PC-3 (cell line): ENCODE measurements around the gene DISC1. TPM values are rescaled to one million over a fixed set of nuclear protein-coding genes. Genes with fewer than 3 reads are reported as not detected.
"Not testable (repeated sequence)": the region's sequence is repeated elsewhere in the genome, so short reads cannot be mapped to it uniquely, and the experiment has no call there.

ENCODE experiments used
- ATAC-seq: fragments of 200-7000 bp; cut with Tn5 transposase; 2 replicates; pipeline ENCODE4 v1.9.1; 2020; ENCODE audit warnings: mild to moderate bottlenecking, moderate library complexity
- BruUV-seq: library from RNA; stranded (reverse); fragments of 400-500 nt; replicated peaks from 2 replicates; lab custom pipeline; 2021; lab: Mats Ljungman, UMichigan
- CTCF ChIA-PET: fragments of 300-600 bp; sonication (Branson Sonifier 250); formaldehyde crosslinking; loops from one replicate; lab custom pipeline; 2022; ENCODE audit warnings: antibody characterized with exemption; lab: Charles Lee
- POLR2A ChIA-PET: fragments of 300-600 bp; sonication (Branson Sonifier 250); formaldehyde crosslinking; loops from one replicate; lab custom pipeline; 2022; ENCODE audit warnings: antibody characterized with exemption; ENCODE audit not compliant: unreplicated experiment; lab: Charles Lee
- DNase-seq: peaks from one replicate; pipeline ENCODE4 v3.0.0-alpha.2; 2015
- H2AFZ ChIP-seq: fragments of 300-600 bp; sonication (generic); 2 replicates; pipeline ENCODE4 v1.6.0; 2016; ENCODE audit warnings: antibody characterized with exemption, low read length
- H3F3A ChIP-seq: fragments of 300-600 bp; sonication (generic); one replicate; pipeline ENCODE4 v1.6.0; 2017; ENCODE audit warnings: antibody characterized with exemption, low read length, control low read depth, mild to moderate bottlenecking; ENCODE audit not compliant: unreplicated experiment
- H3K27ac ChIP-seq: fragments of 300-600 bp; sonication (generic); 2 replicates; pipeline ENCODE4 v1.5.1; 2016; ENCODE audit warnings: mild to moderate bottlenecking, low read length
- H3K27me3 ChIP-seq: fragments of 300-600 bp; sonication (generic); 2 replicates; pipeline ENCODE4 v1.6.1; 2016; ENCODE audit warnings: low read length, mixed read lengths
- H3K36me3 ChIP-seq: fragments of 300-600 bp; sonication (generic); 2 replicates; pipeline ENCODE4 v1.6.1; 2016; ENCODE audit warnings: low read depth, mixed run types, low read length, mixed read lengths
- H3K4me1 ChIP-seq: fragments of 300-600 bp; sonication (generic); 2 replicates; pipeline ENCODE4 v1.5.1; 2016; ENCODE audit warnings: low read length; ENCODE audit not compliant: insufficient read depth
- H3K4me2 ChIP-seq: fragments of 300-600 bp; sonication (generic); 2 replicates; pipeline ENCODE4 v1.6.0; 2016; ENCODE audit warnings: low read length
- H3K4me3 ChIP-seq: fragments of 300-600 bp; sonication (generic); 2 replicates; pipeline ENCODE4 v1.5.1; 2016; ENCODE audit warnings: mild to moderate bottlenecking, low read length, mixed read lengths
- H3K79me2 ChIP-seq: fragments of 300-600 bp; sonication (generic); 2 replicates; pipeline ENCODE4 v1.6.1; 2017; ENCODE audit warnings: low read length, mixed read lengths
- H3K9ac ChIP-seq: fragments of 300-600 bp; sonication (generic); 2 replicates; pipeline ENCODE4 v1.6.0; 2016; ENCODE audit warnings: mild to moderate bottlenecking, low read length
- H3K9me2 ChIP-seq: fragments of 300-600 bp; sonication (generic); replicated peaks from 2 replicates; pipeline ENCODE4 v1.6.1; 2016; ENCODE audit warnings: mixed run types, low read length, mixed read lengths
- H3K9me3 ChIP-seq: fragments of 300-600 bp; sonication (generic); 2 replicates; pipeline ENCODE4 v1.6.1; 2016; ENCODE audit warnings: low read length, mixed read lengths
- H4K20me1 ChIP-seq: fragments of 300-600 bp; sonication (generic); 2 replicates; pipeline ENCODE4 v1.6.1; 2016; ENCODE audit warnings: low read length, mixed read lengths
- CTCF ChIP-seq: fragments of 300-600 bp; sonication (generic); conservative IDR thresholded peaks from 2 replicates; pipeline ENCODE4 v1.5.1; 2017; ENCODE audit warnings: antibody characterized with exemption, low read depth, mild to moderate bottlenecking, low read length
- EZH2 ChIP-seq: fragments of 300-600 bp; sonication (generic); IDR thresholded peaks from one replicate; pipeline ENCODE4 v1.6.1; 2017; ENCODE audit warnings: antibody characterized with exemption, mild to moderate bottlenecking, low read length; ENCODE audit not compliant: unreplicated experiment
- EZH2phosphoT487 ChIP-seq: fragments of 300-600 bp; sonication (generic); IDR thresholded peaks from 2 replicates; pipeline ENCODE4 v1.6.1; 2018; ENCODE audit warnings: mild to moderate bottlenecking, antibody characterized with exemption, low read length, borderline replicate concordance
- intact Hi-C: fragments of 100-400 bp; cut with micrococcal nuclease; formaldehyde crosslinking; loops from 2 replicates; pipeline ENCODE4 v1.9.0; 2023
- total RNA-seq: library from RNA; depleted of rRNA; stranded (reverse); fragments of >200 nt; gene quantifications from 2 replicates; pipeline ENCODE4 v1.2.3, GENCODE V29; 2014

Gene DISC1
- total RNA-seq, 1 experiment from 2014 or later, result 3.4 TPM

DNA sequence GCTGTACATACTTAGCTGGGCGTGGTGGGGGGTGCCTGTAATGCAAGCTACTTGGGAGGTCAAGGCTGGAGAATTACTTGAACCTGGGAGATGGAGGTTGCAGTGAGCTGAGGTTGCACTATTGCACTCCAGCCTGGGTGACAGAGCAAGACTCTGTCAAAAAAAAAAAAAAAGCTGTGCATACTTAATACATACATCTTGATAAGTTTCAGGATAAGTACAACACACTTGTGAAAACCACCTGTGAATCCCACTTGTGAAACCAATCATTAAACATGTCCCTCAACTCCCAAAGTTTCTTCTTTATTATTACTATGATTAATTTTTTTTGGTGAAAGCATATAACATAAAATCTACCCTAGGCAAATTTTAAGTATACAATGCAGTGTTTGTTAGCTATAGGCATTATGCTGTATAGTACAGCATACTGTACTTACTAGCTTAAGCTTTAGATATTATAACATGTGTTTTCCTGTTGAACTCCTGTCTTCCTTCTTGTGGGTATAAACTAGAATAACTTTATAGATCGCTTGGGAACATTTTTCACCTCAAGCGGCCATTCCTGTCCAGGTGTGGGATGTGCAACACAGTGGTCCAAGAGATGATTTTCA is 41.4 kb downstream of the DISC1 start:
- intact Hi-C loops, result no loop called here
- BruUV-seq, result no TSS peak
- Histone ChIP-seq H3K4me2 (no peak overlapping the region), H3K4me1 (no peaks in the 10 kb centered on the region), H3K4me3 (no peak overlapping the region), H3K9me2 (no peaks in the 10 kb centered on the region), H3K27ac (no peak overlapping the region), H3K27me3 (no peaks in the 10 kb centered on the region), H3K9me3 (no peaks in the 10 kb centered on the region), H3K36me3 (no peaks in the 10 kb centered on the region), H3K79me2 (no peaks in the 10 kb centered on the region), H2AFZ (no peak overlapping the region), H3F3A (no peaks in the 10 kb centered on the region), H4K20me1 (no peaks in the 10 kb centered on the region), H3K9ac (no peak overlapping the region)
- ChIA-PET CTCF (no interaction called here), POLR2A (no interaction called here)
- ATAC-seq, result no peak
- TF ChIP-seq EZH2, result no peak
- no peak for TF ChIP-seq EZH2phosphoT487
- no peak for TF ChIP-seq CTCF
- no peak for DNase-seq

- DNase-seq, result no peak
- no TSS peak for BruUV-seq
- Histone ChIP-seq H3K9ac (no peak overlapping the region), H3K27me3 (no peaks in the 10 kb centered on the region), H4K20me1 (no peaks in the 10 kb centered on the region), H3K79me2 (no peaks in the 10 kb centered on the region), H3K36me3 (no peaks in the 10 kb centered on the region), H3K4me1 (no peaks in the 10 kb centered on the region), H3K9me2 (no peaks in the 10 kb centered on the region), H2AFZ (no peak overlapping the region), H3K27ac (no peak overlapping the region), H3K9me3 (no peaks in the 10 kb centered on the region), H3K4me3 (no peak overlapping the region), H3F3A (no peaks in the 10 kb centered on the region), H3K4me2 (no peak overlapping the region)
- no peak for ATAC-seq
- TF ChIP-seq EZH2phosphoT487, result no peak
- no peak for TF ChIP-seq EZH2
- TF ChIP-seq CTCF, result no peak
- ChIA-PET POLR2A (no interaction called here), CTCF (no interaction called here)
- intact Hi-C loops, result no loop called here
Observed at GRCh38 chr1:231668826-231669225, 42.2 kb downstream of the DISC1 start.

- H2AFZ ChIP-seq, H3F3A ChIP-seq, H4K20me1 ChIP-seq, H3K27ac ChIP-seq, H3K9me3 ChIP-seq, H3K27me3 ChIP-seq, intact Hi-C loops, H3K4me1 ChIP-seq, H3K4me3 ChIP-seq, POLR2A ChIA-PET, H3K9ac ChIP-seq, CTCF ChIA-PET, H3K79me2 ChIP-seq, H3K9me2 ChIP-seq, H3K36me3 ChIP-seq, DNase-seq, BruUV-seq, H3K4me2 ChIP-seq, ATAC-seq: not testable (repeated sequence)
Observed at GRCh38 chr1:231669864-231670621, 43.5 kb downstream of the DISC1 start.
